CD4-positive, alpha-beta T cell treated with Interferon gamma for 1 hour (primary cell): ENCODE measurements around the gene SLC25A19.

Source experiments
- DNase-seq: peaks from one replicate; pipeline ENCODE4 v3.0.0-alpha.2; 2020

Gene SLC25A19

GRCh38 chr17:75239778-75240393 lies 49.3 kb downstream of the SLC25A19 start:
- DNase-seq = no peak

- DNase-seq = no peak
These were observed 50.0 kb downstream of the SLC25A19 start for GRCh38 chr17:75239214-75239613.

- peak; percentile 64 for DNase-seq
These were observed 50.5 kb downstream of the SLC25A19 start for GRCh38 chr17:75238684-75239191.

- no peak for DNase-seq
These were observed 51.1 kb downstream of the SLC25A19 start for GRCh38 chr17:75238020-75238580.

- no peak for DNase-seq
These were observed 51.9 kb downstream of the SLC25A19 start for GRCh38 chr17:75237100-75238014.

GRCh38 chr17:75232786-75233185 lies 56.4 kb downstream of the SLC25A19 start:
- DNase-seq = no peak

- DNase-seq = no peak
These were observed 57.3 kb downstream of the SLC25A19 start for GRCh38 chr17:75231741-75232464.

GRCh38 chr17:75231071-75231470 lies 58.2 kb downstream of the SLC25A19 start:
- DNase-seq = no peak

- no peak for DNase-seq
These were observed 60.4 kb downstream of the SLC25A19 start for GRCh38 chr17:75228847-75229246.

GRCh38 chr17:75228305-75228704 lies 60.9 kb downstream of the SLC25A19 start:
- no peak for DNase-seq

- DNase-seq = no peak
These were observed 61.5 kb downstream of the SLC25A19 start for GRCh38 chr17:75227729-75228128.

- DNase-seq = no peak
These were observed 64.2 kb downstream of the SLC25A19 start for GRCh38 chr17:75225016-75225415.
